ENCODE results near the gene RPS6KB1. TPM values are rescaled to one million over a fixed set of nuclear protein-coding genes. Genes with fewer than 3 reads are reported as not detected.
"Not testable (repeated sequence)": the region's sequence is repeated elsewhere in the genome, so short reads cannot be mapped to it uniquely, and the experiment has no call there.

The RPS6KB1 gene
- total RNA-seq, 5 donors from 2014 or later (not counting 1 experiment from before 2014, with no cell fraction given) = 57.7 to 90.4 (median 61.7) TPM

- Histone ChIP-seq H3K4me1 (ENCODE audit: control insufficient read depth in 1 of 2, extremely low read depth in 1 of 2, insufficient read depth in 2 of 2, low read length in 2 of 2) (no peaks in the 10 kb centered on the region), H3K36me3 (ENCODE audit: control insufficient read depth in 2 of 2, extremely low read depth in 1 of 2, insufficient read depth in 1 of 2, low read length in 1 of 2) (peaks cover 0 to 17% of the 10 kb centered on the region in 2 donors), H3K4me3 (ENCODE audit: control insufficient read depth in 1 of 2, extremely low read depth in 1 of 2, low read length in 1 of 2) (no peak overlapping the region), H3K27me3 (replicated peaks in 1 of 2; ENCODE audit: control insufficient read depth in 2 of 2, extremely low read depth in 1 of 2, insufficient read depth in 2 of 2, low read length in 1 of 2) (no peaks in the 10 kb centered on the region), H3K27ac (ENCODE audit: low read length) (no peak overlapping the region), H3K9me3 (no peaks in the 10 kb centered on the region)
- Mint-ChIP-seq H3K4me1 (peaks cover 18 to 31% (median 25%) of the 10 kb centered on the region in 3 donors), H3K4me3 (no peak overlapping the region), H3K27me3 (no peaks in the 10 kb centered on the region), H3K36me3 (peaks cover 14% of the 10 kb centered on the region), H3K27ac (no peak overlapping the region), H3K9me3 (no peaks in the 10 kb centered on the region)
- no CpG with 5 or more reads among the region's 3 CpGs for WGBS (ENCODE audit: insufficient coverage)
- ATAC-seq (replicated peaks in 1 of 4) (no peak), DNase-seq (no peak)
- ChIA-PET POLR2A (interaction anchor here in 1 of 2 donors (0.7 kb wide), 1 partner anchor 10 kb away, joined by 5 read pairs; no protein-coding TSS in a partner anchor), CTCF (no interaction called here)
Observed at GRCh38 chr17:59907467-59907866, 14.5 kb downstream of the RPS6KB1 start.

GRCh38 chr17:59914274-59914854, 21.4 kb downstream of the RPS6KB1 start:
- H3K4me3 ChIP-seq (ENCODE audit: control insufficient read depth in 1 of 2, extremely low read depth in 1 of 2, low read length in 1 of 2) = no peak overlapping the region
- DNase-seq = peak in 6 of 35 experiments; percentile 6 to 68 (median 12)
- Mint-ChIP-seq H3K4me1 (peaks cover 0 to 2% (median 2%) of the 10 kb centered on the region in 3 donors), H3K27me3 (no peaks in the 10 kb centered on the region), H3K36me3 (peaks cover 31% of the 10 kb centered on the region), H3K27ac (no peak overlapping the region), H3K9me3 (no peaks in the 10 kb centered on the region), H3K4me3 (no peak overlapping the region)
- no peak overlapping the region for H3K27ac ChIP-seq (ENCODE audit: low read length)
- H3K27me3 ChIP-seq (replicated peaks in 1 of 2; ENCODE audit: control insufficient read depth in 2 of 2, extremely low read depth in 1 of 2, insufficient read depth in 2 of 2, low read length in 1 of 2) = no peaks in the 10 kb centered on the region
- POLR2A ChIA-PET = interaction anchor here (0.5 to 1.1 kb wide), 3 partner anchors 22 to 317 kb away, joined by 3 to 4 read pairs (median 3); partner anchors contain the start of genes RPS6KB1 (in 1 of the 2) and TUBD1 (in 1 of the 2)
- no peaks in the 10 kb centered on the region for H3K4me1 ChIP-seq (ENCODE audit: control insufficient read depth in 1 of 2, extremely low read depth in 1 of 2, insufficient read depth in 2 of 2, low read length in 2 of 2)
- CTCF ChIA-PET = interaction anchor here in 1 of 2 donors (0.5 to 1.4 kb wide), 11 partner anchors 9 to 160 kb away, joined by 3 to 28 read pairs (median 4); partner anchors contain the start of genes RPS6KB1 and TUBD1
- peak in 1 of 4 experiments; percentile 47 for ATAC-seq (replicated peaks in 1 of 4)
- no peaks in the 10 kb centered on the region for H3K9me3 ChIP-seq
- no CpG with 5 or more reads among the region's 1 CpG for WGBS (ENCODE audit: insufficient coverage)
- peaks cover 7 to 68% of the 10 kb centered on the region in 2 donors for H3K36me3 ChIP-seq (ENCODE audit: control insufficient read depth in 2 of 2, extremely low read depth in 1 of 2, insufficient read depth in 1 of 2, low read length in 1 of 2)

GRCh38 chr17:59916446-59916845, 23.5 kb downstream of the RPS6KB1 start:
- no peaks in the 10 kb centered on the region for H3K27me3 ChIP-seq (replicated peaks in 1 of 2; ENCODE audit: control insufficient read depth in 2 of 2, extremely low read depth in 1 of 2, insufficient read depth in 2 of 2, low read length in 1 of 2)
- no peak for ATAC-seq (replicated peaks in 1 of 4)
- H3K9me3 Mint-ChIP-seq = no peaks in the 10 kb centered on the region
- no peak overlapping the region for H3K4me3 Mint-ChIP-seq
- no peak for DNase-seq
- no peak overlapping the region for H3K4me3 ChIP-seq (ENCODE audit: control insufficient read depth in 1 of 2, extremely low read depth in 1 of 2, low read length in 1 of 2)
- CTCF ChIA-PET = no interaction called here
- H3K36me3 Mint-ChIP-seq = peaks cover 38% of the 10 kb centered on the region
- H3K27ac ChIP-seq (ENCODE audit: low read length) = no peak overlapping the region
- H3K4me1 ChIP-seq (ENCODE audit: control insufficient read depth in 1 of 2, extremely low read depth in 1 of 2, insufficient read depth in 2 of 2, low read length in 2 of 2) = no peaks in the 10 kb centered on the region
- peaks cover 7 to 81% of the 10 kb centered on the region in 2 donors for H3K36me3 ChIP-seq (ENCODE audit: control insufficient read depth in 2 of 2, extremely low read depth in 1 of 2, insufficient read depth in 1 of 2, low read length in 1 of 2)
- H3K9me3 ChIP-seq = no peaks in the 10 kb centered on the region
- H3K27me3 Mint-ChIP-seq = no peaks in the 10 kb centered on the region
- peaks cover 0 to 2% (median 0%) of the 10 kb centered on the region in 3 donors for H3K4me1 Mint-ChIP-seq
- POLR2A ChIA-PET = interaction anchor here in 1 of 2 donors (0.6 kb wide), 1 partner anchor 27 kb away, joined by 6 read pairs; no protein-coding TSS in a partner anchor
- H3K27ac Mint-ChIP-seq = no peak overlapping the region

DNA sequence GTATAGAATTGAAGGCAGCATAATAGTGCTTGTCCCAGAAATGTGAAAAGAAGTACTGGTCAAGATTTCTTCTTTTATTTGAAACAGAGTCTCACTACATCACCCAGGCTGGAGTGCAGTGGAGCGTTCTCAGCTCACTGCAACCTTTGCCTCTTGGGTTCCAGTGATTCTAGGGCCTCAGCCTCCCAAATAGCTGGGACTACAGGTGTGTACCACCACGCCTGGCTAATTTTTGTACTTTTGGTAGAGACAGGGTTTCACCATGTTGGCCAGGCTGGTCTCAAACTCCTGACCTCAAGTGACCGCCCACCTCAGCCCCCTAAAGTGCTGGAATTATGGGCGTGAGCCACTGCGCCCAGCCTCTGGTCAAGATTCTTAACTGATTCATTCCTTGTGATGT, 27.7 kb downstream of the RPS6KB1 start:
- H3K27me3 Mint-ChIP-seq; H3K27ac ChIP-seq (ENCODE audit: low read length); ATAC-seq (replicated peaks in 1 of 4); H3K9me3 Mint-ChIP-seq; H3K4me3 ChIP-seq (ENCODE audit: control insufficient read depth in 1 of 2, extremely low read depth in 1 of 2, low read length in 1 of 2); H3K27me3 ChIP-seq (replicated peaks in 1 of 2; ENCODE audit: control insufficient read depth in 2 of 2, extremely low read depth in 1 of 2, insufficient read depth in 2 of 2, low read length in 1 of 2); H3K4me3 Mint-ChIP-seq; H3K4me1 Mint-ChIP-seq; H3K4me1 ChIP-seq (ENCODE audit: control insufficient read depth in 1 of 2, extremely low read depth in 1 of 2, insufficient read depth in 2 of 2, low read length in 2 of 2); DNase-seq; H3K9me3 ChIP-seq; H3K27ac Mint-ChIP-seq; POLR2A ChIA-PET: not testable (repeated sequence)
- peaks cover 0 to 58% of the 10 kb centered on the region in 2 donors for H3K36me3 ChIP-seq (ENCODE audit: control insufficient read depth in 2 of 2, extremely low read depth in 1 of 2, insufficient read depth in 1 of 2, low read length in 1 of 2)
- 100% methylated on average over 1 of the region's 5 CpGs for WGBS (ENCODE audit: insufficient coverage)
- peaks cover 41% of the 10 kb centered on the region for H3K36me3 Mint-ChIP-seq
- CTCF ChIA-PET = interaction anchor here in 1 of 2 donors (0.6 to 0.8 kb wide), 2 partner anchors 121 to 382 kb away, joined by 3 read pairs; no protein-coding TSS in a partner anchor

- WGBS (ENCODE audit: insufficient coverage) = no CpG with 5 or more reads among the region's 2 CpGs
- H3K27me3 ChIP-seq (replicated peaks in 1 of 2; ENCODE audit: control insufficient read depth in 2 of 2, extremely low read depth in 1 of 2, insufficient read depth in 2 of 2, low read length in 1 of 2); H3K27ac Mint-ChIP-seq; H3K9me3 Mint-ChIP-seq; DNase-seq; H3K4me1 ChIP-seq (ENCODE audit: control insufficient read depth in 1 of 2, extremely low read depth in 1 of 2, insufficient read depth in 2 of 2, low read length in 2 of 2); H3K4me1 Mint-ChIP-seq; POLR2A ChIA-PET; H3K27ac ChIP-seq (ENCODE audit: low read length); H3K4me3 ChIP-seq (ENCODE audit: control insufficient read depth in 1 of 2, extremely low read depth in 1 of 2, low read length in 1 of 2); H3K27me3 Mint-ChIP-seq; CTCF ChIA-PET; H3K9me3 ChIP-seq; ATAC-seq (replicated peaks in 1 of 4); H3K4me3 Mint-ChIP-seq: not testable (repeated sequence)
- peaks cover 8 to 66% of the 10 kb centered on the region in 2 donors for H3K36me3 ChIP-seq (ENCODE audit: control insufficient read depth in 2 of 2, extremely low read depth in 1 of 2, insufficient read depth in 1 of 2, low read length in 1 of 2)
- H3K36me3 Mint-ChIP-seq = peaks cover 69% of the 10 kb centered on the region
Observed at GRCh38 chr17:59930121-59930520, 37.2 kb downstream of the RPS6KB1 start.

DNA sequence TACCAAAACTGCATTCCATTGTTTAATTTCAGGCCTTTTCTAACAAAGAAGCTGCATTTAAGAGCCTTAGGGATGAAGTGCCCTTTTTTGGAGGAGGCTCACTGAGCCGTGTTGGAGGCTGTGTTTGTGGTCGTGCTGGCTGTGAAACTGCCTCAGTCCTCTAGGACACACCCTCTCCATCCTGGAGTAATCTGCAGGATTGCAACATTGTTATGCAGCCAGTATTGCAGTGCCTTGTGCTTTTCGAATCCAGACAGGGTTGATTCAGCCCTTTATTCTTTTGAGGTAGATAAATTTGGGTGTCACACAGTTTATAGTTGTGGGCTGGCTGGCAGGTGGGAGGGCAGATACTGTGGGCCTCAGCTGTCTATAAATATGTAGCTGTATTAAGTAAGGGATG, 37.8 kb downstream of the RPS6KB1 start:
- ATAC-seq (replicated peaks in 1 of 4); H3K4me1 ChIP-seq (ENCODE audit: control insufficient read depth in 1 of 2, extremely low read depth in 1 of 2, insufficient read depth in 2 of 2, low read length in 2 of 2); H3K27me3 ChIP-seq (replicated peaks in 1 of 2; ENCODE audit: control insufficient read depth in 2 of 2, extremely low read depth in 1 of 2, insufficient read depth in 2 of 2, low read length in 1 of 2); POLR2A ChIA-PET; H3K9me3 ChIP-seq; H3K9me3 Mint-ChIP-seq; H3K4me3 Mint-ChIP-seq; H3K4me3 ChIP-seq (ENCODE audit: control insufficient read depth in 1 of 2, extremely low read depth in 1 of 2, low read length in 1 of 2); CTCF ChIA-PET; H3K4me1 Mint-ChIP-seq; H3K27me3 Mint-ChIP-seq; H3K27ac ChIP-seq (ENCODE audit: low read length); DNase-seq: not testable (repeated sequence)
- Mint-ChIP-seq H3K36me3 (peaks cover 63% of the 10 kb centered on the region), H3K27ac (peak overlapping the region in 1 of 2 donors; percentile 28)
- WGBS (ENCODE audit: insufficient coverage) = no CpG with 5 or more reads among the region's 3 CpGs
- H3K36me3 ChIP-seq (ENCODE audit: control insufficient read depth in 2 of 2, extremely low read depth in 1 of 2, insufficient read depth in 1 of 2, low read length in 1 of 2) = peaks cover 8 to 65% of the 10 kb centered on the region in 2 donors
